Peyer's patch (tissue), 4 donors: ENCODE measurements around the gene RIPPLY3.

Source experiments
- CTCF ChIP-seq, 6 experiments: fragments of 450-650 bp in 4 of 6; fragments of 200-600 bp in 2 of 6; sonication (generic) in 1 of 6; IDR thresholded peaks; one replicate each; pipeline ENCODE4 v1.5.1; 2017 to 2019; ENCODE audit warnings: antibody characterized with exemption in 6 of 6, mild to moderate bottlenecking in 3 of 6, moderate library complexity in 1 of 6
- POLR2A ChIP-seq, 2 donors: fragments of 450-650 bp; IDR thresholded peaks; one replicate each; pipeline ENCODE4 v1.5.1; 2017; ENCODE audit warnings: antibody characterized with exemption in 2 of 2, mild to moderate bottlenecking in 2 of 2, moderate library complexity in 2 of 2

- no peak for TF ChIP-seq CTCF (IDR thresholded peaks at IDR 0.05)
- TF ChIP-seq POLR2A (IDR thresholded peaks at IDR 0.05), result no peak
These were observed 13.8 kb upstream of the RIPPLY3 start for GRCh38 chr21:36992671-36993070.
